ENCODE measurements around the gene FRMD4B. TPM values are rescaled to one million over a fixed set of nuclear protein-coding genes. Genes with fewer than 3 reads are reported as not detected.

The FRMD4B gene
- total and polyA plus RNA-seq, 2 experiments from 2014 or later, result 6.4 to 12.8 TPM

- TF ChIP-seq, protein P1, sequence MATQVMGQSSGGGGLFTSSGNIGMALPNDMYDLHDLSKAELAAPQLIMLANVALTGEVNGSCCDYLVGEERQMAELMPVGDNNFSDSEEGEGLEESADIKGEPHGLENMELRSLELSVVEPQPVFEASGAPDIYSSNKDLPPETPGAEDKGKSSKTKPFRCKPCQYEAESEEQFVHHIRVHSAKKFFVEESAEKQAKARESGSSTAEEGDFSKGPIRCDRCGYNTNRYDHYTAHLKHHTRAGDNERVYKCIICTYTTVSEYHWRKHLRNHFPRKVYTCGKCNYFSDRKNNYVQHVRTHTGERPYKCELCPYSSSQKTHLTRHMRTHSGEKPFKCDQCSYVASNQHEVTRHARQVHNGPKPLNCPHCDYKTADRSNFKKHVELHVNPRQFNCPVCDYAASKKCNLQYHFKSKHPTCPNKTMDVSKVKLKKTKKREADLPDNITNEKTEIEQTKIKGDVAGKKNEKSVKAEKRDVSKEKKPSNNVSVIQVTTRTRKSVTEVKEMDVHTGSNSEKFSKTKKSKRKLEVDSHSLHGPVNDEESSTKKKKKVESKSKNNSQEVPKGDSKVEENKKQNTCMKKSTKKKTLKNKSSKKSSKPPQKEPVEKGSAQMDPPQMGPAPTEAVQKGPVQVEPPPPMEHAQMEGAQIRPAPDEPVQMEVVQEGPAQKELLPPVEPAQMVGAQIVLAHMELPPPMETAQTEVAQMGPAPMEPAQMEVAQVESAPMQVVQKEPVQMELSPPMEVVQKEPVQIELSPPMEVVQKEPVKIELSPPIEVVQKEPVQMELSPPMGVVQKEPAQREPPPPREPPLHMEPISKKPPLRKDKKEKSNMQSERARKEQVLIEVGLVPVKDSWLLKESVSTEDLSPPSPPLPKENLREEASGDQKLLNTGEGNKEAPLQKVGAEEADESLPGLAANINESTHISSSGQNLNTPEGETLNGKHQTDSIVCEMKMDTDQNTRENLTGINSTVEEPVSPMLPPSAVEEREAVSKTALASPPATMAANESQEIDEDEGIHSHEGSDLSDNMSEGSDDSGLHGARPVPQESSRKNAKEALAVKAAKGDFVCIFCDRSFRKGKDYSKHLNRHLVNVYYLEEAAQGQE (IDR thresholded peaks at IDR 0.05; ENCODE audit: unreplicated experiment), result no peak
- no peak for TF ChIP-seq EZH2 (IDR thresholded peaks at IDR 0.05; ENCODE audit: low read depth, unreplicated experiment)
These were observed 47.0 kb downstream of the FRMD4B start (continued) for GRCh38 chr3:69338911-69339310.

- H3K27ac Mint-ChIP-seq, result no peak overlapping the region
- peaks cover 7% of the 10 kb centered on the region; the same call in 1 of the 3 replicates for H3K9me3 Mint-ChIP-seq
- ATAC-seq, result no peak
- no peak for DNase-seq (ENCODE audit: low spot score)
- no peak overlapping the region for H3K4me3 Mint-ChIP-seq
- Histone ChIP-seq H3K4me2 (no peak overlapping the region), H3K36me3 (ENCODE audit: insufficient read depth) (no peaks in the 10 kb centered on the region), H2AFZ (no peak overlapping the region), H3F3A (replicated peaks; ENCODE audit: low read depth) (no peaks in the 10 kb centered on the region), H3K4me3 (no peak overlapping the region), H3K9me2 (ENCODE audit: insufficient read depth) (no peaks in the 10 kb centered on the region), H4K20me1 (replicated peaks; ENCODE audit: insufficient read depth) (no peaks in the 10 kb centered on the region; the same call in 1 of the 2 replicates), H3K27ac (ENCODE audit: low read depth) (no peak overlapping the region), H3K27me3 (ENCODE audit: insufficient read depth) (no peaks in the 10 kb centered on the region), H3K79me2 (replicated peaks; ENCODE audit: insufficient read depth) (no peaks in the 10 kb centered on the region), H3K4me1 (ENCODE audit: insufficient read depth) (no peaks in the 10 kb centered on the region)
- peaks cover 4% of the 10 kb centered on the region; the same call in 1 of the 3 replicates for H3K36me3 Mint-ChIP-seq (ENCODE audit: low read depth)
- no peaks in the 10 kb centered on the region for H3K27me3 Mint-ChIP-seq (ENCODE audit: insufficient read depth, low read depth, poor library complexity)
- no peaks in the 10 kb centered on the region for H3K4me1 Mint-ChIP-seq
- no peak for TF ChIP-seq EZH2phosphoT487 (IDR thresholded peaks at IDR 0.05; ENCODE audit: unreplicated experiment)
- TF ChIP-seq NANOG (IDR thresholded peaks at IDR 0.05; ENCODE audit: borderline replicate concordance), result no peak
- no peak for TF ChIP-seq JUNB (IDR thresholded peaks at IDR 0.05; ENCODE audit: unreplicated experiment)
- TF ChIP-seq CREB1 (CRISPR knock-in tag; IDR thresholded peaks at IDR 0.05; ENCODE audit: low read depth), result no peak
- no peak for TF ChIP-seq CTCF (conservative IDR thresholded peaks at IDR 0.05; ENCODE audit: low read depth in 2 of 2)
- TF ChIP-seq, protein P2, sequence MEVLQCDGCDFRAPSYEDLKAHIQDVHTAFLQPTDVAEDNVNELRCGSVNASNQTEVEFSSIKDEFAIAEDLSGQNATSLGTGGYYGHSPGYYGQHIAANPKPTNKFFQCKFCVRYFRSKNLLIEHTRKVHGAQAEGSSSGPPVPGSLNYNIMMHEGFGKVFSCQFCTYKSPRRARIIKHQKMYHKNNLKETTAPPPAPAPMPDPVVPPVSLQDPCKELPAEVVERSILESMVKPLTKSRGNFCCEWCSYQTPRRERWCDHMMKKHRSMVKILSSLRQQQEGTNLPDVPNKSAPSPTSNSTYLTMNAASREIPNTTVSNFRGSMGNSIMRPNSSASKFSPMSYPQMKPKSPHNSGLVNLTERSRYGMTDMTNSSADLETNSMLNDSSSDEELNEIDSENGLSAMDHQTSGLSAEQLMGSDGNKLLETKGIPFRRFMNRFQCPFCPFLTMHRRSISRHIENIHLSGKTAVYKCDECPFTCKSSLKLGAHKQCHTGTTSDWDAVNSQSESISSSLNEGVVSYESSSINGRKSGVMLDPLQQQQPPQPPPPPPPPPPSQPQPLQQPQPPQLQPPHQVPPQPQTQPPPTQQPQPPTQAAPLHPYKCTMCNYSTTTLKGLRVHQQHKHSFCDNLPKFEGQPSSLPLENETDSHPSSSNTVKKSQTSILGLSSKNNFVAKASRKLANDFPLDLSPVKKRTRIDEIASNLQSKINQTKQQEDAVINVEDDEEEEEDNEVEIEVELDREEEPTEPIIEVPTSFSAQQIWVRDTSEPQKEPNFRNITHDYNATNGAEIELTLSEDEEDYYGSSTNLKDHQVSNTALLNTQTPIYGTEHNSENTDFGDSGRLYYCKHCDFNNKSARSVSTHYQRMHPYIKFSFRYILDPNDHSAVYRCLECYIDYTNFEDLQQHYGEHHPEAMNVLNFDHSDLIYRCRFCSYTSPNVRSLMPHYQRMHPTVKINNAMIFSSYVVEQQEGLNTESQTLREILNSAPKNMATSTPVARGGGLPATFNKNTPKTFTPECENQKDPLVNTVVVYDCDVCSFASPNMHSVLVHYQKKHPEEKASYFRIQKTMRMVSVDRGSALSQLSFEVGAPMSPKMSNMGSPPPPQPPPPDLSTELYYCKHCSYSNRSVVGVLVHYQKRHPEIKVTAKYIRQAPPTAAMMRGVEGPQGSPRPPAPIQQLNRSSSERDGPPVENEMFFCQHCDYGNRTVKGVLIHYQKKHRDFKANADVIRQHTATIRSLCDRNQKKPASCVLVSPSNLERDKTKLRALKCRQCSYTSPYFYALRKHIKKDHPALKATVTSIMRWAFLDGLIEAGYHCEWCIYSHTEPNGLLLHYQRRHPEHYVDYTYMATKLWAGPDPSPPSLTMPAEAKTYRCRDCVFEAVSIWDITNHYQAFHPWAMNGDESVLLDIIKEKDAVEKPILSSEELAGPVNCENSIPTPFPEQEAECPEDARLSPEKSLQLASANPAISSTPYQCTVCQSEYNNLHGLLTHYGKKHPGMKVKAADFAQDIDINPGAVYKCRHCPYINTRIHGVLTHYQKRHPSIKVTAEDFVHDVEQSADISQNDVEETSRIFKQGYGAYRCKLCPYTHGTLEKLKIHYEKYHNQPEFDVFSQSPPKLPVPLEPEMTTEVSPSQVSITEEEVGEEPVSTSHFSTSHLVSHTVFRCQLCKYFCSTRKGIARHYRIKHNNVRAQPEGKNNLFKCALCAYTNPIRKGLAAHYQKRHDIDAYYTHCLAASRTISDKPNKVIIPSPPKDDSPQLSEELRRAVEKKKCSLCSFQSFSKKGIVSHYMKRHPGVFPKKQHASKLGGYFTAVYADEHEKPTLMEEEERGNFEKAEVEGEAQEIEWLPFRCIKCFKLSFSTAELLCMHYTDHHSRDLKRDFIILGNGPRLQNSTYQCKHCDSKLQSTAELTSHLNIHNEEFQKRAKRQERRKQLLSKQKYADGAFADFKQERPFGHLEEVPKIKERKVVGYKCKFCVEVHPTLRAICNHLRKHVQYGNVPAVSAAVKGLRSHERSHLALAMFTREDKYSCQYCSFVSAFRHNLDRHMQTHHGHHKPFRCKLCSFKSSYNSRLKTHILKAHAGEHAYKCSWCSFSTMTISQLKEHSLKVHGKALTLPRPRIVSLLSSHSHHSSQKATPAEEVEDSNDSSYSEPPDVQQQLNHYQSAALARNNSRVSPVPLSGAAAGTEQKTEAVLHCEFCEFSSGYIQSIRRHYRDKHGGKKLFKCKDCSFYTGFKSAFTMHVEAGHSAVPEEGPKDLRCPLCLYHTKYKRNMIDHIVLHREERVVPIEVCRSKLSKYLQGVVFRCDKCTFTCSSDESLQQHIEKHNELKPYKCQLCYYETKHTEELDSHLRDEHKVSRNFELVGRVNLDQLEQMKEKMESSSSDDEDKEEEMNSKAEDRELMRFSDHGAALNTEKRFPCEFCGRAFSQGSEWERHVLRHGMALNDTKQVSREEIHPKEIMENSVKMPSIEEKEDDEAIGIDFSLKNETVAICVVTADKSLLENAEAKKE (CRISPR knock-in tag; IDR thresholded peaks at IDR 0.05), result no peak
- TF ChIP-seq POLR2AphosphoS5 (IDR thresholded peaks at IDR 0.05; ENCODE audit: low read depth), result no peak
- no peak for TF ChIP-seq STAT1 (IDR thresholded peaks at IDR 0.05; ENCODE audit: unreplicated experiment)
- no peak for TF ChIP-seq ZNF114 (CRISPR knock-in tag; IDR thresholded peaks at IDR 0.05)
These were observed 53.0 kb downstream of the FRMD4B start for GRCh38 chr3:69332934-69333333.
